Loucy (cell line): ENCODE measurements around the gene GOLGA8F.
"Not testable (repeated sequence)": the region's sequence is repeated elsewhere in the genome, so short reads cannot be mapped to it uniquely, and the experiment has no call there.

ENCODE experiments used
- H2AFZ ChIP-seq: fragments of 200-600 bp; sonication (generic); 2 replicates; pipeline ENCODE4 v1.6.0; 2016; ENCODE audit warnings: antibody characterized with exemption, mild to moderate bottlenecking, low read length, moderate library complexity
- H3F3A ChIP-seq: fragments of 200-600 bp; 2 replicates; pipeline ENCODE4 v1.6.0; 2016; ENCODE audit warnings: antibody characterized with exemption, low read depth, mild to moderate bottlenecking
- H3K27me3 ChIP-seq: fragments of 200-600 bp; sonication (generic); 2 replicates; pipeline ENCODE4 v1.6.1; 2014; ENCODE audit warnings: low read length, mild to moderate bottlenecking; ENCODE audit not compliant: insufficient read depth, poor library complexity, severe bottlenecking
- H3K36me3 ChIP-seq: fragments of 200-600 bp; sonication (generic); 2 replicates; pipeline ENCODE4 v1.6.1; 2016; ENCODE audit warnings: low read length; ENCODE audit not compliant: insufficient read depth
- H3K4me1 ChIP-seq: fragments of 200-600 bp; sonication (generic); 2 replicates; pipeline ENCODE4 v1.5.1; 2014; ENCODE audit warnings: low read length, mild to moderate bottlenecking; ENCODE audit not compliant: insufficient read depth, poor library complexity, severe bottlenecking
- H3K4me2 ChIP-seq: fragments of 200-600 bp; sonication (generic); 2 replicates; pipeline ENCODE4 v1.6.0; 2014; ENCODE audit warnings: antibody characterized with exemption, low read length, low read depth, mild to moderate bottlenecking; ENCODE audit not compliant: poor library complexity, severe bottlenecking
- H3K4me3 ChIP-seq: fragments of 200-600 bp; sonication (generic); 2 replicates; pipeline ENCODE4 v1.5.1; 2014; ENCODE audit warnings: low read length, mild to moderate bottlenecking, mixed read lengths; ENCODE audit not compliant: poor library complexity, severe bottlenecking
- H3K79me2 ChIP-seq: fragments of 200-600 bp; sonication (generic); 2 replicates; pipeline ENCODE4 v1.6.1; 2014; ENCODE audit warnings: low read length; ENCODE audit not compliant: insufficient read depth
- H3K9ac ChIP-seq: fragments of 200-600 bp; sonication (generic); 2 replicates; pipeline ENCODE4 v1.6.0; 2014; ENCODE audit warnings: mild to moderate bottlenecking, low read depth, low read length, moderate library complexity; ENCODE audit not compliant: poor library complexity, severe bottlenecking
- H3K9me2 ChIP-seq: fragments of 200-600 bp; sonication (generic); replicated peaks from 2 replicates; pipeline ENCODE4 v1.6.1; 2016; ENCODE audit warnings: low read depth, low read length, mixed read lengths
- H3K9me3 ChIP-seq: fragments of 200-600 bp; sonication (generic); 2 replicates; pipeline ENCODE4 v1.6.1; 2014; ENCODE audit warnings: mild to moderate bottlenecking, antibody characterized with exemption, low read length, low read depth; ENCODE audit not compliant: insufficient read depth
- H4K20me1 ChIP-seq: fragments of 200-600 bp; sonication (generic); 2 replicates; pipeline ENCODE4 v1.6.0; 2014; ENCODE audit warnings: antibody characterized with exemption, low read length, mild to moderate bottlenecking; ENCODE audit not compliant: insufficient read depth, poor library complexity, severe bottlenecking

Gene GOLGA8F

DNA sequence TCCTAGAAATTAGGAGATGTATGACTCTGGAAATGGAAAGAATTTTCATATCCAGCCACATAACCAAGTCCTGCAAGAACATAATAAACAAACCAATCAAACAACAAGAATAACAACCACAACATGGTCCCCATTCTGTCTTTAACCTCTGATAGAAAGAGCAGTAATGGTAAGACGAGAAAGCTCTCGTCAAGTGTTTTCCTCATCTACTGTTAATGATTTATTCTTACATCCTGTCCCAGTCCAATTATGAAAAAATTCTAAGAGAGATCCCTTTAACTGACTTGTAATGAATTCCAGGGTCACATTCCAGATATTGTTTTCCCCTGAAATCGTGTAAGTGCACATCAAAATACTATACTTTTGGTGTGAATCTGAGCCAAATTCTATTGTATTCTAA is 57.1 kb downstream of the GOLGA8F start:
- not testable (repeated sequence) for H2AFZ ChIP-seq, H3K36me3 ChIP-seq, H3K4me2 ChIP-seq, H3K27me3 ChIP-seq, H3K4me1 ChIP-seq, H4K20me1 ChIP-seq, H3F3A ChIP-seq, H3K9me2 ChIP-seq, H3K79me2 ChIP-seq, H3K4me3 ChIP-seq, H3K9me3 ChIP-seq, H3K9ac ChIP-seq
